ENCODE results near the gene HYAL2. TPM values are rescaled to one million over a fixed set of nuclear protein-coding genes. Genes with fewer than 3 reads are reported as not detected.

The HYAL2 gene
- total and polyA plus RNA-seq, 2 experiments from 2014 or later = 35.8 to 48.0 TPM

DNA sequence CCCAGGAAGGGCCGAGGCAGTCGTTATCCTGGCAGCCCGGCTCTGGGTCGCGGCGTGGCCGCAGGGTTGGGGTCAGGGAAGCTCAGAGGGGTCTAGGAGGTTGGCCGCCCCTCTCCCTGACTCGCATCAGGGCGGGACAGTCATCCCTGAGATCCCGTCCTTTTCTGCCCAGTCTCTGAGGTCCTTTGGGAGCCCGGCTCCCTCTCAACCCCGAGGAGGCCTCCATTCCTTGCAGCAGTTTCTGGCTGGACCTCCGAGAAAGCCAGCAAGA, 495 bp downstream of the HYAL2 start:
- Histone ChIP-seq H3K9ac (peak overlapping the region; percentile 96), H2AFZ (peak overlapping the region; percentile 93), H3K4me2 (ENCODE audit: unreplicated experiment) (peak overlapping the region; percentile 91), H3K36me3 (ENCODE audit: low read depth) (no peaks in the 10 kb centered on the region), H3K79me2 (ENCODE audit: insufficient read depth) (peaks cover 36% of the 10 kb centered on the region), H3F3A (ENCODE audit: insufficient read depth) (no peaks in the 10 kb centered on the region), H3K4me1 (ENCODE audit: insufficient read depth) (peaks cover 14% of the 10 kb centered on the region), H4K20me1 (ENCODE audit: insufficient read depth) (no peaks in the 10 kb centered on the region), H3K9me3 (ENCODE audit: low read depth) (no peaks in the 10 kb centered on the region), H3K27me3 (replicated peaks; ENCODE audit: insufficient read depth) (no peaks in the 10 kb centered on the region), H3K9me2 (ENCODE audit: insufficient read depth) (no peaks in the 10 kb centered on the region), H3K27ac (no peak overlapping the region), H3K4me3 (peak overlapping the region; percentile 91)
- DNase-seq = no peak
- no peak for TF ChIP-seq EZH2phosphoT487 (IDR thresholded peaks at IDR 0.05; ENCODE audit: insufficient read depth, low read depth)
- no peak for TF ChIP-seq EZH2 (IDR thresholded peaks at IDR 0.05; ENCODE audit: insufficient read depth, poor library complexity, severe bottlenecking)
- WGBS, 2 experiments (ENCODE audit: low coverage in 1 of 2, low lambda C conversion rate in 2 of 2, missing lambda C conversion rate in 2 of 2) = 30 to 46% methylated on average over 11 to 14 of the region's 14 CpGs
- in situ Hi-C loops (cut with MboI) = no loop called here

DNA sequence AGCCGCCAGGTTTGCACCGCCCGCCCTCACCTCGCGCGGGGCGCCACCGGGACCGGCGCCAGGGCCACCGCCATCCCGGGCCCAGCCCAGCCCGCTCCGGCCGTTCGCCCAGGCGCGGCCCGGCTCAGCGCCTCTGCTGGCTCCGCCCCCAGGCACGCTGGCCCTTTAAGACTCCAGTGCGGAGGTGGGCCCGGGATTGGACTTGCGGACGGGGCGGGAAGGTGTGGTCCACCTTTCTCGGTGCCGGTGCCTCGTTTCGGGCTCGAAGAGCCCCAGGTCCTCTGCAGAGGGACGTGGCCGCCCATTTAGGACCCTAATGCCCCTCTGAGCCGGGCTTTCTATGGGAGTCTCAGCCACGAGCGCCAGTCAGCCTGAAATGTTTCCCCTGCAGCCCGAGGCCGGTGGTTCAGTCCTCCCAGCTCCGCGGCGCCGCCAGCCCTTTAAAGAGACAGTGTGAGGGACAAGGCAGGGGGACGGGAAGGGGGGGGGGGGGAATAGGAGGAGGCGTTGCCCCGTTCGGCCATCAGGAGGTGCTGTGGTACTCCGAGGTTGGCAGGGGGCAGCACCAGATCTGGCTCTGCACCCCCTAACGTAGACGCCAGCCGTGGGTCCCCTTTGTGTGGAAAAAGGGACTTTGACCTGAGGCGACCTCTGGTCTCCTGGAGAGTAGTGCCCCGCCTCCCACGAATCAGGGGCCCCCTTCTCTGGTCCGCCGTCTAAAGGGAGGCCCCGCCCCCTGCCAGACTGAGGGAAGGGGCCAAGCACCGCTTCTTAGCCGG, 1.0 kb downstream of the HYAL2 start:
- Histone ChIP-seq H2AFZ (peak overlapping the region; percentile 93), H3K9me2 (ENCODE audit: insufficient read depth) (no peaks in the 10 kb centered on the region), H4K20me1 (ENCODE audit: insufficient read depth) (no peaks in the 10 kb centered on the region), H3K4me2 (ENCODE audit: unreplicated experiment) (peak overlapping the region; percentile 91), H3K27me3 (replicated peaks; ENCODE audit: insufficient read depth) (no peaks in the 10 kb centered on the region), H3K36me3 (ENCODE audit: low read depth) (no peaks in the 10 kb centered on the region), H3K4me3 (peak overlapping the region; percentile 91), H3K79me2 (ENCODE audit: insufficient read depth) (peaks cover 31% of the 10 kb centered on the region), H3K27ac (peak overlapping the region; percentile 90), H3K9ac (peak overlapping the region; percentile 96), H3K4me1 (ENCODE audit: insufficient read depth) (peaks cover 11% of the 10 kb centered on the region; the same call in 1 of the 2 replicates), H3F3A (ENCODE audit: insufficient read depth) (no peaks in the 10 kb centered on the region), H3K9me3 (ENCODE audit: low read depth) (no peaks in the 10 kb centered on the region)
- DNase-seq = peak; percentile 96
- in situ Hi-C loops (cut with MboI) = no loop called here
- 1 to 2% methylated on average over 40 to 51 of the region's 59 CpGs for WGBS, 2 experiments (ENCODE audit: low coverage in 1 of 2, low lambda C conversion rate in 2 of 2, missing lambda C conversion rate in 2 of 2)
- TF ChIP-seq EZH2 (IDR thresholded peaks at IDR 0.05; ENCODE audit: insufficient read depth, poor library complexity, severe bottlenecking) = no peak
- no peak for TF ChIP-seq EZH2phosphoT487 (IDR thresholded peaks at IDR 0.05; ENCODE audit: insufficient read depth, low read depth)

DNA sequence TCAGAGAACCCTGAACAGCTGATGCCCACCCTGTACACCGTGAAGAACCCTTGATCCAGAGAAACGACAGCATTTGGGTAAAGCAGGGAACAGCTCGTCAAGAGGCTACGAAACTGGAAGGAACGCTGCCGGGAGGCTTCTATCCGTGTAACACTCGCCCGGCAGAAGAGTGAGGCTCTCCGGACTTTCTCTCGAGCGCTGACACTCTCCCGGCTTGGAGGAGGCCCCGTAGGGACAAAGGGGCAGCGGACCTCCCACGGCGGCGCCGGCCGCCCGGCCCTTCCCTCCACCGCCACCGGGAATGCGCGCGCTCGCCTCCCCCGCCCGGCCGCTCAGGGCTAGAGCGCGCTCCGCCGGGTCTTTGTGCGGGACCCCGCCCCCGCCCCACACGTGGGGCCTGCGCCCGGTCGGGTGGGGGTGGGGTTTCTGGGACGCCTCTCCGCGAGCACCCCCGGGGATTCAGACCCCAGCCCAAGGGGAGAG, 1.7 kb downstream of the HYAL2 start:
- H3K4me1 ChIP-seq (ENCODE audit: insufficient read depth) = peaks cover 11% of the 10 kb centered on the region; the same call in 1 of the 2 replicates

DNA sequence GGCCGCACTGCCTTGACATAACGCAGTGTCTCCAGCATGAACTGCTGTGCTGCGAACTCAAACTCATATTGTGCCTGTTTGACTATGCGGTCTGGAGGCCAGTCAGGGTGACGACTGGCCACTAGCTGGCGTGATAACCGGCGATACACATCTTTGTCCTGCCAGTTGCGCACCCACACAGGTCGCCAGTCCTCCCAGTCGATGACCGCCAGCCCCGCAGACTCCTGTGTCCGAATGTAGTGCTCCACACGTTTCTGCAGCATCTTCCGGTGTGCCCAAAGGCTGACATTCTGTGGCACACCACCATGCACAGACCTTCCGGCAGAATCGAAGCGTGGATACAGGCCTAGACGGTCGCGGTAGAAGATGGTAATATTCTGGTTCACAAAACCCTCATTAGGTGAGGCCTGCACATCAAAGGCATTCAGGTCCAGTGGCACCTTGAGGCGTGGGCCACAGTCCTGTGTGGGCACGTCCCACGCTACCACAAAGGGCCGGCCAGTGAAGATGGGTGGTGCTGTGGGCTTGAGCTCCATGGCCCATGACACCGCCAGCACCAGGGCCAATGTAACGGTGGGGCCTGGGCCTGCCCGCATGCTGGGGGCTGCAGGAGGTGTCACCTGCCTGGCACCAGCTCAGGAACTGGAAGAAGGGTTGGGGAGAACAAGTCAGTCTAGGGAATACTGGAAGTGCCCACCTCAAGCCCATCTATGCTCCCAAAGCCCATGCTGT, 2.5 kb downstream of the HYAL2 start:
- H3K36me3 ChIP-seq (ENCODE audit: low read depth) = no peaks in the 10 kb centered on the region
- in situ Hi-C loops (cut with MboI) = no loop called here
- DNase-seq = no peak

More for the DNA sequence above, 1.7 kb downstream of the HYAL2 start:
- peaks cover 27% of the 10 kb centered on the region for H3K79me2 ChIP-seq (ENCODE audit: insufficient read depth)
- in situ Hi-C loops (cut with MboI) = no loop called here
- TF ChIP-seq EZH2phosphoT487 (IDR thresholded peaks at IDR 0.05; ENCODE audit: insufficient read depth, low read depth) (no peak), EZH2 (IDR thresholded peaks at IDR 0.05; ENCODE audit: insufficient read depth, poor library complexity, severe bottlenecking) (no peak)
- H3K9me3 ChIP-seq (ENCODE audit: low read depth) = no peaks in the 10 kb centered on the region
- peak overlapping the region; percentile 91 for H3K4me2 ChIP-seq (ENCODE audit: unreplicated experiment)
- DNase-seq = peak; percentile 84
- no peaks in the 10 kb centered on the region for H3K36me3 ChIP-seq (ENCODE audit: low read depth)
- 1 to 2% methylated on average over 12 to 45 of the region's 45 CpGs for WGBS, 2 experiments (ENCODE audit: low coverage in 1 of 2, low lambda C conversion rate in 2 of 2, missing lambda C conversion rate in 2 of 2)
- peak overlapping the region; percentile 93 for H2AFZ ChIP-seq
- peak overlapping the region; percentile 90 for H3K27ac ChIP-seq
- peak overlapping the region; percentile 91 for H3K4me3 ChIP-seq
- H3F3A ChIP-seq (ENCODE audit: insufficient read depth) = no peaks in the 10 kb centered on the region
- H3K9me2 ChIP-seq (ENCODE audit: insufficient read depth) = no peaks in the 10 kb centered on the region
- H3K27me3 ChIP-seq (replicated peaks; ENCODE audit: insufficient read depth) = no peaks in the 10 kb centered on the region
- H3K9ac ChIP-seq = peak overlapping the region; percentile 96
- no peaks in the 10 kb centered on the region for H4K20me1 ChIP-seq (ENCODE audit: insufficient read depth)

More for the DNA sequence above, 2.5 kb downstream of the HYAL2 start:
- H3K27me3 ChIP-seq (replicated peaks; ENCODE audit: insufficient read depth) = no peaks in the 10 kb centered on the region
- H3K4me3 ChIP-seq = peak overlapping the region; percentile 91
- TF ChIP-seq EZH2phosphoT487 (IDR thresholded peaks at IDR 0.05; ENCODE audit: insufficient read depth, low read depth) = no peak
- no peak for TF ChIP-seq EZH2 (IDR thresholded peaks at IDR 0.05; ENCODE audit: insufficient read depth, poor library complexity, severe bottlenecking)
- peak overlapping the region; percentile 91 for H3K4me2 ChIP-seq (ENCODE audit: unreplicated experiment)
- H4K20me1 ChIP-seq (ENCODE audit: insufficient read depth) = no peaks in the 10 kb centered on the region
- WGBS, 2 experiments (ENCODE audit: low coverage in 1 of 2, low lambda C conversion rate in 2 of 2, missing lambda C conversion rate in 2 of 2) = 85 to 87% methylated on average over 29 of the region's 29 CpGs
- no peaks in the 10 kb centered on the region for H3K9me2 ChIP-seq (ENCODE audit: insufficient read depth)
- H3K27ac ChIP-seq = no peak overlapping the region
- H3K4me1 ChIP-seq (ENCODE audit: insufficient read depth) = peaks cover 11% of the 10 kb centered on the region; the same call in 1 of the 2 replicates
- H3K79me2 ChIP-seq (ENCODE audit: insufficient read depth) = peaks cover 27% of the 10 kb centered on the region
- H3K9ac ChIP-seq = peak overlapping the region; percentile 96
- H2AFZ ChIP-seq = no peak overlapping the region; the same call in 1 of the 2 replicates
- H3F3A ChIP-seq (ENCODE audit: insufficient read depth) = no peaks in the 10 kb centered on the region
- H3K9me3 ChIP-seq (ENCODE audit: low read depth) = no peaks in the 10 kb centered on the region

All from GM23248 (cell line).